NCI-H128 (cell line): Measurements from ENCODE around the gene SERPINF2.
"Not testable (repeated sequence)": the region's sequence is repeated elsewhere in the genome, so short reads cannot be mapped to it uniquely, and the experiment has no call there.

ENCODE experiments used
- DNase-seq: peaks from one replicate; lab custom pipeline; 2025; ENCODE audit not compliant: unreplicated experiment; lab: John Stamatoyannopoulos, UW

Gene SERPINF2

DNA sequence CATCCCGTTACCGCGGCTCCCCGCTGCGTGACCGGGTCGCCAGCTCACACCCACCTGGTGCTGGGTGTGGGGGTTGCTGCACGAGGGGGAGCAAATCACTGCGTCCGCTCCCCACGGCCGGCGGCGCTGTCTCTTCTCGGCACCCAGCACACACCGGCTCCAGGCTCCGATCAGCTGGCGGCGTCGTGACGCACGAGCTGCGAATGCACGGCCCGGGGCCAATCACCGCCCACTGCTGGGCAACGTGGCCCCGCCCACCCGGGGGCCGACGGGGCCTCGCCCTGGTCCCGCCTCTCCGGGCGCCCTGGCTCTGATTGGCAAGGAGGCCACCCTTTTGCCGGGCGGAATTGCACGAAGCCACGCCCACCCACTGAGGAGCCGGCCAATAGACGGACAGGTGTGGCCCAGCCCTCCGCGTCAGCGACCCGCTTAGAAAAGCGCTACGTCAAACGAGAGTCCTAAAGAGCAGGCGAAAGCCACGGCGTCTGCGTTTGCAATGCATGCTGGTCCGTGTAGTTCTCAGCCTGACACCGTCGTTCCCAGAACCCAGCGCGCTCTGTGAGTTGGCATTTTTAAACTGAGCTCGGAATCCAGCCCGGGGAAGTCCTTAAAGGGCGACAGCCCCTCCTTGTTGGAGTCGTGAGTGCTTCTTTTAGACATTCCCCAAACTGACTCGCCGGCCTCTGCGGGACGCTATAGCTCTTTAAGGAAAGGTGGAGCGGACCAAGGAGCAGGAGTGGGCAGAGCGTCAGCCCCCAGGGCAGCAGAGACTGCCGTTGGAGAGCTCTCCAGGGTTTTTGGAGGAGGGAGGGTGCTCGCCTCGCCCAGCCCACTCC, 26.4 kb upstream of the SERPINF2 start:
- peak; percentile 97 for DNase-seq

DNA sequence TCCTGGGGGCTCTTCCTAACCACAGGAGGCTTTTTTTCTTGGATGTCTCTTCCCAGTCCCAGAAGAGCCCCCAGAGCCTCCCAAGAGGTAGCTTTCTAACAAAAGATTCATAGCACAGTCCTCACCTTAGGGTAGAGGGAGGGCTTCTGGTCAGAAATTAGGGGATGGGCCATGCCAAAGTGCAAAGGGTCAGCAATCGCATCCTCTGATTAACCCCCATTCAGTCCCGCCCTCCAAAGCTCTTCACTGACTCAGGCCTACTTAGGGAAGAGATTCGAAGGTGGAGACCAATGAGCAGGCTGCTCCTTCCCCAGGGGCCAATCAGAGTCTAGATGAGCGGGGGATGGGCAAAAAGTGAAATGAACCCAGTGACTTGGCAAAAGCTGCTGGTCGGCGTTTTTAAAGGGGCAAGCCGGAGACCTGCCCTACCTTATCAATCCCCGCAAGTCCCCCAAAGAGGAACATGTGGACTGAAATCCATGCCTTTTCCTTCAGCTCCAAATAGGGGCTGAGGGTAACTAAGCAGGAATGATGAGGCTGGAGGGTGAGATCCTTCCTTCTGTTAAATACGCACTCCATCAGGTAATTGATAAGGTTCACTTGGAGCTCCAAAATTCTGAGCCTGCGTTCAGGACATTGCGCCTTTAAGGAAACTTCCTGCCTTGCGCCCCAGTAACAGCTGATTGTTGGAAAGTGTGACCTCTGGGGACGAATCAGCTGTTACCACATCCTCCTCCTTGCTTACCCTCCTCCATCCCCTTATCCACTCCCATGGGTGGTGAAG, 25.6 kb upstream of the SERPINF2 start:
- DNase-seq: peak; percentile 78

DNA sequence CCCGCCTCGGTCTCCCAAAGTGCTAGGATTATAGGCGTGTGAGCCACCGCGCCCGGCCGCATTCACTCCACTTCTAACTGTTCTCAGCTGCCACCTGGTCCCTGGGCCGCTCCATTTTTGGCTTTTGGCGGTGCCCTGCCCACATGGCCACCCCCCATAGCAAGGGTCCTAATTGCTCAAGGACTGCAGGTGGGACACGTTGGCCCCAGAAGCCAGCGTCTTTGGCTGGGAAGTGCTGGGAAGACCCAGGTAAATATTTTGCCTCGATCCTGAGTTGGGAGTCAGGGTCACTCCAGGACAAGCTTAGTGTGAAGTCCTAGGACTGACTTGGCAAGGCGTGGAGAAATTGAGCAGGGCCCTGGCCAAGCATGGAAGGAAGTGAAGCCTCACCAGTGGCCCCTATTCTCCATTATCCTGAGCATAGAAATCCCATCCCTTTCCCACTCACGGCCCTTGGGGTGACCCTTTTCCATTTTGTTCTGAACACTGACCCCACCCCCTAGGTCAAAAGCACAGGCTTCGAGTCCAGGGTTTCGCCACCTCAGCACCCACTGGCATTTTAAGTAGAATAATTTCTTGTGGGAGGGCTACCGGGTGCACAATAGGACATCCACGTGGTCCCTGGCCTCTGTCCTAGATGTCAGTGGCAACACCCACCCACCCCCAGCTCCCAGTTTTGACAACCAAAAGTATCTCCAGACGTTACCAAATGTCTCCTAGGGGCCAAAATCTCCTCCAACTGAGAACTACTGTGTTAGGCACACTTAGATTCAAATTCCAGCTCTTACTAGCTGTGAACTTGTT, 24.1 kb upstream of the SERPINF2 start:
- no peak for DNase-seq

DNA sequence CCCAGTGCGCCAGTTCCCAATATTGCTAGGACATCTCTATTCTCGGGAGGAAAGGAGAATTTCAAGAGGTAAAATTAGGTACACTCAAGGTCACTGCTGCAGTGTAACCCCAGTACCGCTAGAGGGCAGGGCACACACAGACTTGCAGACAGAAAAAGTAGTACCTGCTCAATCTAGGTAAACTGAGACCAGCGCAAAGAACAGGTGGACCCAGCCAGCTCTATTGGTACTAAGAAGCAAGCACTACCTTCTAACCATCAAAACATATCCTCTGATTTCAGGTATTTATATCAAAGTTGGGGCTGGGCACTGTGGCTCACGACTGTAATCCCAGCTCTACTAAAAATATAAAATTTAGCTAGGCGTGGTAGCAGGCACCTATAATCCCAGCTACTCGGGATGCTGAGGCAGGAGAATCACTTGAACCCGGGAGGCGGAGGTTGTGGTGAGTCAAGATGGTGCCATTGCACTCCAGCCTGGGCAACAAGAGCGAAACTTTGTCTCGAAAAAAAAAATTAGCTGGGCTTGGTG, 21.8 kb upstream of the SERPINF2 start:
- no peak for DNase-seq

DNA sequence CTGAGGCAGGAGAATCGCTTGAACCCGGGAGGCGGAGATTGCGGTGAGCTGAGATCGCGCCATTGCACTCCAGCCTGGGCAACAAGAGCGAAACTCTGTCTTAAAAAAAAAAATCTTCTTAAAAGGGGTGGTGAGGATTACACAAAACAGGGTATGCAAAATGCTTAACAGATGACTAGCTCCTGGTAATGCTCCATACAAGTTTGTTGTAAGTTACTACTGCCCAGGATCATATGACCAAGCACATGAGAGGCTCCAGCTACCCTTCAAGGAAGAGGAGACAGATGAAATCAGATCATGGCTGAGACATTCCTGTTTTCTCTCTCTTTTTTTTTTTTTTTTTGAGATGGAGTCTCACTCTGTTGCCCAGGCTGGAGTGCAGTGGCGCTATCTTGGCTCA, 20.6 kb upstream of the SERPINF2 start:
- DNase-seq: not testable (repeated sequence)

DNA sequence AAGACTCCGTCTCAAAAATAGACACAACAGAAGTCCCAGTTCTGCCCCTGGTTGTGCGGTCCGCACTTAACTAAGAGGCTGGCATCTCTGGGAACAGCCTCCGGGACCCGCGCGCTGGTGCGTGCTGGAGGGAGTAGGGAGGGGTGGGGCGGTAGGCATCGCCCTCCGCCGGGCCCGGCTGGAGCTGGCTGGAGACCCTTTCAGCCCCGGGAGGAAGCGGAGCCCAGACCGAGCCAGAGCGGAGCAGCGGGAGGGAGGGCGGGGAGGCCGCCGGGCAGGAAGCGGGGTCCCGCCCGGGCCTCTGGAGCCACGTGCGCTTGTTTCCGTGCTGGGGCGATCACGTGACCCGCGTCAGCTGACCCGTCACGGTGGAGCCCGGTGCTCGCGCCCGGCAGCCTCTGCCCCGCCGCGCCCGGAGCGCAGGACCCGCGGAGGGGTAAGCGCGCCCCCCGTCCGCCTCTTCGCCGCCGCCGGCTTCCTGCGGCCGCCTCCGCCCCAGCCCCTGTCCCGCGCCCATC, 18.3 kb upstream of the SERPINF2 start, which contains the start of gene WDR81:
Gene WDR81, plus strand, starts transcription at position 354 of the 518 bp plus-strand sequence. CDS start 256 bp downstream, outside the sequence.
- DNase-seq: peak; percentile 18

DNA sequence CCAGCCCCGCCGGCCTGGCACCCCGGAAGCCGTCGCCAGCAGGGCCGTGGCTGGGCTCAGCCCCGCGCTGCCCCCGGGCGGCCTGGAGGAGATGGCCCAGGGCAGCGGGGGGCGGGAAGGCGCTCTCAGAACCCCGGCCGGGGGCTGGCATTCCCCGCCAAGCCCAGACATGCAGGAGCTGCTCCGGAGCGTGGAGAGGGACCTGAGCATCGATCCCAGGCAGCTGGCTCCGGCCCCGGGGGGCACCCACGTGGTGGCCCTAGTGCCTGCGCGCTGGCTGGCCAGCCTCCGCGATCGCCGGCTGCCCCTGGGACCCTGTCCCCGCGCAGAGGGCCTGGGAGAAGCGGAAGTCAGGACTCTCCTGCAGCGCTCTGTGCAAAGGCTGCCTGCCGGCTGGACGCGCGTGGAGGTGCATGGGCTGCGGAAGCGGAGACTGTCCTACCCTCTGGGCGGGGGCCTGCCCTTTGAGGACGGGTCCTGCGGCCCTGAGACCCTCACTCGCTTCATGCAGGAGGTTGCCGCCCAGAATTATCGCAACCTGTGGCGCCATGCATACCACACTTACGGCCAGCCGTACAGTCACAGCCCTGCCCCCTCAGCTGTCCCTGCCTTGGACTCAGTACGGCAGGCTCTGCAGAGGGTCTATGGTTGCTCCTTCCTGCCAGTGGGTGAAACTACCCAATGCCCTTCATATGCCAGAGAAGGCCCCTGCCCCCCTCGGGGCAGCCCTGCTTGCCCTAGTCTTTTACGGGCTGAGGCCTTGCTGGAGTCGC, 17.6 kb upstream of the SERPINF2 start:
- no peak for DNase-seq

DNA sequence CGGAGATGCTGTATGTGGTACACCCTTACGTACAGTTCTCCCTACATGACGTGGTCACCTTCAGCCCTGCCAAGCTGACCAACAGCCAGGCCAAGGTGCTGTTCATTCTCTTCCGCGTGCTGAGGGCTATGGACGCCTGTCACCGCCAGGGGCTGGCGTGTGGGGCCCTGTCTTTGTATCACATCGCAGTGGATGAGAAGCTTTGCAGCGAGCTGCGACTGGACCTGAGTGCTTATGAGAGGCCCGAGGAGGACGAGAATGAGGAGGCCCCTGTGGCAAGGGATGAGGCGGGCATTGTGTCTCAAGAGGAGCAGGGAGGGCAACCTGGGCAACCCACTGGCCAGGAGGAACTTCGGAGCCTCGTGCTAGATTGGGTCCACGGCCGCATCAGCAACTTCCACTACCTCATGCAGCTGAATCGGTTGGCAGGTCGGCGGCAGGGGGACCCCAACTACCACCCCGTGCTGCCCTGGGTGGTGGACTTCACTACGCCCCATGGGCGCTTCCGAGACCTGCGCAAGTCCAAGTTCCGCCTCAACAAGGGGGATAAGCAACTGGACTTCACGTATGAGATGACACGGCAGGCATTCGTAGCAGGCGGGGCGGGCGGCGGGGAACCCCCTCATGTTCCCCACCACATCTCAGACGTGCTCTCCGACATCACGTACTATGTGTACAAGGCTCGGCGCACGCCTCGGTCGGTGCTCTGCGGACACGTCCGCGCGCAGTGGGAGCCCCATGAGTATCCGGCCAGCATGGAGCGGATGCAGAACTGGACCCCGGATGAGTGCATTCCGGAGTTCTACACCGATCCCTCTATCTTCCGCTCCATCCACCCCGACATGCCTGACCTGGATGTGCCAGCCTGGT, 16.8 kb upstream of the SERPINF2 start:
- no peak for DNase-seq

DNA sequence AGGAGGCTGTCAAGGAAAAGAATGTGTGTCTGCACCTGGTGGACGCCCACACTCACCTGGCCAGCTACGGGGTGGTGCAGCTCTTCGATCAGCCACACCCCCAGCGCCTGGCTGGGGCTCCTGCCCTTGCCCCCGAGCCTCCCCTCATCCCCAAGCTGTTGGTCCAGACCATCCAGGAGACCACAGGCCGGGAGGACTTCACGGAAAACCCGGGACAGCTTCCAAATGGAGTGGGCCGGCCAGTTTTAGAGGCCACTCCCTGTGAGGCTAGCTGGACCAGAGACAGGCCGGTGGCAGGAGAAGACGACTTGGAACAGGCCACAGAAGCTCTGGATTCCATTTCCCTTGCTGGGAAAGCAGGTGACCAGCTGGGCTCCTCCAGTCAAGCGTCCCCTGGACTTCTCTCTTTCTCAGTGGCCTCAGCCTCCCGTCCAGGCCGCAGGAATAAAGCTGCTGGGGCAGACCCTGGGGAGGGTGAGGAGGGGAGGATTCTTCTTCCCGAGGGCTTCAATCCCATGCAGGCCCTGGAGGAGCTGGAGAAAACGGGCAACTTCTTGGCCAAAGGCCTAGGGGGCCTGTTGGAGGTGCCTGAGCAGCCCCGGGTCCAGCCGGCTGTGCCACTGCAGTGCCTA, 15.9 kb upstream of the SERPINF2 start:
- DNase-seq: no peak

DNA sequence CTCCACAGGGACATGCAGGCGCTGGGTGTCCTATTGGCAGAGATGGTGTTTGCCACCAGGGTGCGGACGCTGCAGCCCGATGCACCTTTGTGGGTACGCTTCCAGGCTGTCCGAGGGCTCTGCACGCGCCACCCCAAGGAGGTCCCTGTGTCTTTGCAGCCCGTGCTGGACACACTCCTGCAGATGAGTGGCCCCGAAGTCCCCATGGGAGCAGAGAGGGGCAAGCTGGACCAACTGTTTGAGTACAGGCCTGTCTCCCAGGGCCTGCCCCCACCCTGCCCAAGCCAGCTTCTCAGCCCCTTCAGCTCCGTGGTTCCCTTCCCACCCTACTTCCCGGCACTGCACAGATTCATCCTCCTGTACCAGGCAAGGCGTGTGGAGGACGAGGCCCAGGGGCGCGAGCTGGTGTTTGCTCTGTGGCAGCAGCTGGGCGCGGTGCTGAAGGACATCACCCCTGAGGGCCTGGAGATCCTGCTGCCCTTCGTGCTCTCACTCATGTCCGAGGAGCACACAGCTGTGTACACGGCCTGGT, 15.3 kb upstream of the SERPINF2 start:
- no peak for DNase-seq

DNA sequence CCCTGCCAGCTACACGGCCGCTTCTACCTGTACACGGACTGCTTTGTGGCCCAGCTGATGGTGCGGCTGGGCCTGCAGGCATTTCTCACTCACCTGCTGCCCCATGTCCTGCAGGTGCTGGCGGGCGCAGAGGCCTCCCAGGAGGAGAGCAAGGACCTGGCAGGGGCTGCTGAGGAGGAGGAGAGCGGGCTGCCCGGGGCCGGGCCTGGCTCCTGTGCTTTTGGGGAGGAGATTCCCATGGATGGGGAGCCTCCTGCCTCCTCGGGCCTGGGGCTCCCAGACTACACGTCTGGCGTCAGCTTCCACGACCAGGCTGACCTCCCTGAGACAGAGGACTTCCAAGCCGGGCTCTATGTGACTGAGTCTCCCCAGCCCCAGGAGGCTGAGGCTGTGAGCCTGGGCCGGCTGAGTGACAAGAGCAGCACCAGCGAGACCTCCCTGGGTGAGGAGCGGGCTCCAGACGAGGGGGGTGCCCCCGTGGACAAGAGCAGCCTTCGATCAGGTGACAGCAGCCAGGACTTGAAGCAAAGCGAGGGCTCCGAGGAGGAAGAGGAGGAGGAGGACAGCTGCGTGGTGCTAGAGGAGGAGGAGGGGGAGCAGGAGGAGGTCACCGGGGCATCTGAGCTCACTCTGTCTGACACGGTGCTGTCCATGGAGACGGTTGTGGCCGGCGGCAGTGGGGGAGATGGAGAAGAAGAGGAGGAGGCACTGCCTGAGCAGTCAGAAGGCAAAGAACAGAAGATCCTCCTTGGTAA, 14.6 kb upstream of the SERPINF2 start:
- no peak for DNase-seq

DNA sequence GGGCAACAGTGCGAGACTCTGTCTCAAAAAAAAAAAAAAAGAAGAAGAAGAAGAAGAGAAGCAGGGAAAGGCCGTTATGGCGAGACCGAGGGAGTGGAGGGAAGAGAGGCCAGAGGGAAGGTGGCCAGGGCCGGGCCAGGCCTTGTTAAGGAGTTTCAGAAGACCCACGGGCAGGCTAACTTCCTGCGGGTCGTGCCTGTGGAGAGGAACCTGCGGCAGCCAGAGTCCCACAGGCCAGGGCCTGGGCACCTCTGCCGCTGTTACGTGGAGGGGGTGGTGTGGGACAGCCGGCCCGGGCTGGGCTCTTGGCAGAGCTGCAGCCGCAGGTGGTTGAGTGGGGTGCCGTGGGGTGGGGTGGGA, 12.7 kb upstream of the SERPINF2 start:
- DNase-seq: no peak

DNA sequence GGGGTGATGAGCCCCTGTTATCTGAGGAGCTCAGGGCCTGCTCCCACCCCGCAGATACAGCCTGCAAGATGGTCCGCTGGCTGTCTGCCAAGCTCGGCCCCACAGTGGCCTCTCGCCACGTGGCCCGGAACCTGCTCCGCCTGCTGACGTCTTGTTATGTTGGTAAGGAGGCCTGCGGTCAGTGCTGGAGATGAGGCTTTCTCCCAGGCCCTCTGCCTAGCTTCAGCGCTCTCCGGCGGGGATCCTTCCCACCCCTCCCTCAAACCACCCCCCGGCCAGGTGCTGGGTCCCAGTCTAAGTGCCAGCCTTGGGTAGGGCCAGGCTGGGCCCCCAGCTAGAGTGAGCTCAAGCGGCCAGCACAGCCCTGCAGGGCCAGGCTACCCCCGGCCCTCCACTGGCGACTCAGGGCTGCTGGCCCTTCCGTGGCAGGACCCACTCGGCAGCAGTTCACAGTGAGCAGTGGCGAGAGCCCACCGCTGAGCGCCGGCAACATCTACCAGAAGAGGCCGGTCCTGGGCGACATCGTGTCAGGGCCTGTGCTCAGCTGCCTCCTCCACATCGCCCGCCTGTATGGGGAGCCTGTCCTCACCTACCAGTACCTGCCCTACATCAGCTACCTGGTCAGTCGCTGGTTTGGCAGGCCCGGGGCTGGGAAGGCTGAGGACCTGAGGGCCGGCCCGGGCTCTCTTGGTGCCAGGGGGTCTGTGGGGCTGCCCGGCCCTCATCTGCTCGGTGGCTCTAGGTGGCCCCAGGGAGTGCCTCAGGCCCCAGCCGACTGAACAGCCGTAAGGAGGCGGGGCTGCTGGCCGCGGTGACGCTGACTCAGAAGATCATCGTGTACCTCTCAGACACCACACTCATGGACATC, 12.1 kb upstream of the SERPINF2 start:
- no peak for DNase-seq

DNA sequence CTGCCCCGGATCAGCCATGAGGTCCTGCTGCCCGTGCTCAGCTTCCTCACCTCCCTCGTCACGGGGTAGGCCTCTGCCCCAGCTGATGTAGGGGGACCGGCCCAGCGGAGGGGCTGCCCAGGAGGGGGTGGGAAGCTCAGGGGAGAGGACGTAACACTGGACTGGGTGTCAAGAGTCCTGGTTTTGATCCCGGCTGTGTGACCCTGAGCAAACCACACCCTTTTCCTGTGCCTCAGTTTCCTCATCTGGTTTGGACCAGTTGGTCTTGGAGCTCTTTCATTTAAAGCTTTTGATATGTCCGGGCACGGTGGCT, 11.5 kb upstream of the SERPINF2 start:
- no peak for DNase-seq

DNA sequence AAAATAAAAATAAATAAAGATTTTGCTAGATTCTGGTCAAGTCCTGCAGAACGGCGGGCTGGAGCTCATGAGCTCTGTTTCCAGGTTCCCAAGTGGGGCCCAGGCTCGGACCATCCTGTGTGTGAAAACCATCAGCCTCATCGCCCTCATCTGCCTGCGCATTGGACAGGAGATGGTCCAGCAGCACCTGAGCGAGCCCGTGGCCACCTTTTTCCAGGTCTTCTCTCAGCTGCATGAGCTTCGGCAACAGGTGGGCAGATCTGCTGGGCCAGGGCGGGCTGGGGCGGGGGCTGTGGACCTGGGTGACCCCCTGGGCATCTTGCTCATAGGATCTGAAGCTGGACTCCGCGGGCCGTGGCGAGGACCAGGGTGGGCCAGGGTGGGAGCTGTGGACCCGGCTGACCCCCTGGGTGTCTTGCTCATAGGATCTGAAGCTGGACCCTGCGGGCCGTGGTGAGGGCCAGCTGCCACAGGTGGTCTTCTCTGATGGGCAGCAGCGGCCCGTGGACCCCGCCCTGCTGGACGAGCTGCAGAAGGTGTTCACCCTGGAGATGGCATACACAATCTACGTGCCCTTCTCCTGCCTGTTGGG, 10.3 kb upstream of the SERPINF2 start:
- DNase-seq: no peak

DNA sequence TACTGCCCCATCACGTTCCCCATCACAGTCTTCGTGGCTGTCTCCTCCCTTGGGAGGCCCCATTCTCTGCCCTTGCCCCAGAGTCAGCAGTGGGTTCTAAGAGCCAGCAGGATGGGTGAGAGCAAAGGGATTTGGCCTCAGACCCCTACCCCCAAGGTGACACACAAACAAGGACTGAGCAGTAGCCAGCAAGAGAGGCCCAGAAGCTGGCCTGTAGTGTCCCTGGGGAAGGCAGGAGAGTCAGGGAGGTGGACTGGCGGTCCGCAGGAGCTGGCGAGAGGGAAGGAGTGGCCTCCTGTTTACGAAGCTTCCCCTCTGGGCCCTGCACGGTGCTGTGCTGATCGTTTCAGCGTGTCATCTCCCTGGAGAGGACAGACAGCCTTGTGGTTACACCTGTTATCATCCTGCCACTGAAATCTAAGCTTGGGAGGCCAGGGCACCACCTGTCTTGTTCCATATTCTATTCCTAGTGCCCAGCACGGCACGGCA, 9.8 kb upstream of the SERPINF2 start:
- DNase-seq: no peak
